Epithelial cell of prostate (primary cell): ENCODE data around the gene TNRC18.
"Not testable (repeated sequence)": the region's sequence is repeated elsewhere in the genome, so short reads cannot be mapped to it uniquely, and the experiment has no call there.

Experiments
- DNase-seq: peaks from one replicate; pipeline ENCODE4 v3.0.0-alpha.2; 2011; ENCODE audit warnings: low read depth, low spot score
- H3K27ac ChIP-seq: fragments of 450-650 bp; 2 replicates; pipeline ENCODE4 v1.5.1; 2017; ENCODE audit warnings: mild to moderate bottlenecking

Gene TNRC18

DNA sequence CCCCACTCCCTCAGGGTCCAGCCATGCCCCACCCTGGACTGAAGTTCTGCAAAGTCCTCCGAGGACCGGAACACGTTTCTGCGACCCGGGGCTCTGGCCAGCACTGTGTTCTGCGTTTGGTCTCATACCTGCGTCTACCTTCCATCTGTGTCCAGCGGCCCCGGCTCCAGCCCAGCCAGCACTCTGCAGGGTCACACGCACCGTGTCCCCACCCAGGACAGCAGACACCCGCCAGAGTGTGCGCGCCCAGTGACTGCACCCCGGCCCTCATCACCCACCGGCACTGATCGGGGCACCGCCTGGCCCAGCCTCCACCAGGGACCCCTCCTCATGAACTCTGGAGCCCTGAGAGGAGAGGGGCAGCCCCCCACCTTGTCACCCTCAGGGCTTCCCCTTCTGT lies 120.6 kb downstream of the TNRC18 start:
- H3K27ac ChIP-seq: no peak overlapping the region
- no peak for DNase-seq

GRCh38 chr7:5302577-5302976 lies 121.1 kb downstream of the TNRC18 start:
- DNase-seq: no peak
- H3K27ac ChIP-seq: no peak overlapping the region

DNA sequence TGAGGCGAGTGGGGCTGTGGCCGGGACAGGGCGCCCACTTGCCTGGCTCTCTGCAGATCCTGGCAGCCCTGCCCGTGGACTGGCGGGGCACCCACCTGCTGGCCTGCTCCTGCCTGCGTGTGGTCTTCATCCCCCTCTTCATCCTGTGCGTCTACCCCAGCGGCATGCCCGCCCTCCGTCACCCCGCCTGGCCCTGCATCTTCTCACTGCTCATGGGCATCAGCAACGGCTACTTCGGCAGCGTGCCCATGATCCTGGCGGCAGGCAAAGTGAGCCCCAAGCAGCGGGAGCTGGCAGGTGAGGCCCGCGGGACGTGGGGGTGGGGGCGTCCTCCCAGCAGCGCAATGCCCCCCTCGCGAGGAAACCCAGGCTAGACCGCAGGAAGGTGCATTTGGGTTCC lies 123.3 kb downstream of the TNRC18 start:
- DNase-seq: no peak
- H3K27ac ChIP-seq: no peak overlapping the region

DNA sequence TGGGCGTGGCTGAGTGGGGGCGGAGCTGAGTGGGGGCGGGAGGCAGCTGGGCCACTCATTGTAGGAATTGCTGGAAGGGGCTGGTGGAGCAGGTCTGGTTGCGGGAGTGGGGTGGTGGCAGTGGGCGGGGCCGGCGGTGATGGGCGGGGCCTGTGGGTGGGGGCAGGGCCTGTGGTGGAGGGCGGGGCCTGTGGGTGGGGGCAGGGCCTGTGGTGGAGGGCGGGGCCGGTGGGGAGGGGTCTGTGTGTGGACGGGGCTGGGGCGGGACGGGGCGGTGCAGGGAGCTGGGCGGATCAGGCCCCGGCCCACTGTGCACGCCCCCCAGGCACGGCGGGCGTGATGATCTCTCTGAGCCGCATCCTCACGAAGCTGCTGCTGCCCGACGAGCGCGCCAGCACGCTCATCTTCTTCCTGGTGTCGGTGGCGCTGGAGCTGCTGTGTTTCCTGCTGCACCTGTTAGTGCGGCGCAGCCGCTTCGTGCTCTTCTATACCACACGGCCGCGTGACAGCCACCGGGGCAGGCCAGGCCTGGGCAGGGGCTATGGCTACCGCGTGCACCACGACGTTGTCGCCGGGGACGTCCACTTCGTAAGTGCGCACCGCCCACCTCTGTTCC lies 126.9 kb downstream of the TNRC18 start:
- H3K27ac ChIP-seq: no peak overlapping the region
- DNase-seq: no peak

DNA sequence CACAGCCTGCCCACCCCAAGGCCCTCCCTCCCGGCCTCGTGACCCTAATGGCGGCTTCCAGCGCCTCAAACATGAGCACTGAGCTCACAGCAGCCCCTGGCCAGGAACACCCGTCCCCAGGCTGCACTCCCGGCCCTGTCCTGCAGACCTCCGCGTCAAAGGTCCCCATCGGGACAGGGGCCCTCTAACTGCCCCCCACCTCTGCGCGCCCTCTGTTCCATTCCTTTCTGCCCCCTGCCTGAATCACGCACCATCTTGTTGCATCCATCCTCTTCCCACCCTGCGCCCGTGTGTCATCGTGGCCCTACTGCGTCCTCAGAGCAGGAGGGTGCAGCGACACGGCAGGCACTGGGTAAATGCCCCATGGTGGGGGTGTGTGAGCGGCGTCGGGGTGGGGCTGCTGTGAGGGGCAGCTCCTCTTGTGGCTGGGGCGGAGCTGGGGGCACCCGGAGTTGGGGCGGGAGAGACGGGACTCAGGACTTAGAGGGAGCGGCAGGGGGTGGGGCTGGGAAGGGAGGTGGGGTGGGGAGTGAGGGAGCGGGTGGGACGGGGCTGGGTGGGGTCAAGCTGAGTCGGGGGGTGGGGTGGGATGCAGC lies 127.5 kb downstream of the TNRC18 start:
- no peak for DNase-seq
- no peak overlapping the region for H3K27ac ChIP-seq

- no peak overlapping the region for H3K27ac ChIP-seq
- no peak for DNase-seq
These were observed 128.3 kb downstream of the TNRC18 start for GRCh38 chr7:5295039-5296014.

DNA sequence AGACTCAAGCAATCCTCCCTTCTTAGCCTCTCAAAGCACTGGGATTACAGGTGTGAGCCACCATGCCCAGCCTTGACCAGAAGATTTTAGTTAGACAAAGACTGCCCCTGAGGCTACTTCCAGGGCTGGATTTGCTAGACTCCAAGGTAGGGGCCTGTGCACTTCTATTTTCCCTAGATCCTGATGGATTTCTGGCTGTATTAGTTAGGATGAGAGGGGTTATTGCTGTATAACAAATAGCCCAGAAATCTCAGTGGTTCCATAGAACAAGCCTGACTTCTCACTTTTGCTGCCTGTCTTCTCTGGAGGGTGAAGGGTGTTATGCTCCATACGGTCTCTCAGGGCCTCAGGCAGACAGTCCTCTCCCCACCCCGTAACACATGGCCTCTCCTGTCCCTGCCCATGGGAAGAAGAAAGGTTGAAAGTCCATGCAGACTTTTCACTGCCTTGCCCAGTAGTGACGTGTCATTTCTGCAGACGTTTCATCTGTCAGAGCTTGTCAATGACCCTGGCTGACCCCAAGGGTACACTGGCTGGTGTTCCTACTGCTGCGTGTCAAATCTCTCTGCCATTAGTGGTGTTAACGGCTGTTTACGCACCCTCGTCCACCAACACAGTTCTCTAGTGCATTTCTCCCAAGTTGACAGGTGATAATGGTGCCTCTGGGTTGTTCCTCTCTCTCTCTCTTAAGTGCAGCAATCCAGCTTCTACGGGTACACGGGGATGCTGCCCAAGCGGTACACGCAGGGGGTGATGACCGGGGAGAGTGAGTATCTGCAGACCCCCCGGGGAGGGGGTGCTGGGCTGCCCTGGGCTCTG lies 129.3 kb downstream of the TNRC18 start:
- DNase-seq: no peak
- no peak overlapping the region for H3K27ac ChIP-seq

DNA sequence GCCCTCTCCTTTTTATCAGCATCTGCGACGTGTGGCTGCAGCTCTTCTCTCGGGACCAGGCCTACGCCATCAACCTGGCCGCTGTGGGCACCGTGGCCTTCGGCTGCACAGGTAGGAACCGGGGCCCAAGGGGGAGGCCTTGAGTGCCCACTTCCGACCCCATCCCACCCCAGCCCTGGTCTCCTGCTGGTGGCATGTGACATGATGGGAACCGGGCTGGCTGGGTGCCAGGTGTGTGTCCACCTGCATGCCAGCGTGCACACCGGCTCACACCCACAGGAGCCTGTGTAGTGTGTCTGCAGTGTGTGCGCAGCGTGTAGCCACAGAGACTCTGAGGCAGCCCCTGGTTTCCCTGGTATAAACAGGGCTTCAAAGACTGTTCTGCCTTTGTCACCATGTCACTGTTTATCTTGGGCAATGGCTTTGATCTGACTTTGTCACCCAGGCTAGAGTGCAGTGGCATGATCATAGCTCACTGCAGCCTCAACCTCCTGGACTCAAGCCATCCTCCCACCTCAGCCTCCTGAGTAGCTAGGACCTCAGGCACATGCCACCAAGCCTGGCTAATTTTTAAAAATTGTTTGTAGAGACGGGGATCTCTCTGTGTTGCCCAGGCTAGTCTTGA lies 131.8 kb downstream of the TNRC18 start:
- DNase-seq, H3K27ac ChIP-seq: not testable (repeated sequence)

DNA sequence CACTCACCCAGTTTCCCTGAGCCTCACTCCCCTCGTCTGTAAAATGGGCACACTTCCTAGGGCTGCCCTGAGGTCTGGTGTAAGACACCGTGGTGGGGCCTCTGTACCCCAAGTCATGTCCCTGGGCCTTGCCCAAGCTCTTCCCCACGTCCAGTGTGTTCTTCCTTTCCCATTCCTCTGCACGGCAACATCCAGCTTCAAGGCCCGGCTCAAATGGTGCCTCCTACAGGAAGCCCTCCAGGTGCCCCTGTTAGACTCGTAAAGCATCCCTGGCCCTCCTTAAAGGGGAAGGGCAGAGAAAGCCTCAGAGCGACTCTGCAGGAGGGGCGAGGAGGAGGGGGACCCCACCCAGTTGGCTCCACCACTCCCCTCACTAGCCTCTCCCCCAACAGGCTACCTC lies 132.3 kb downstream of the TNRC18 start:
- no peak overlapping the region for H3K27ac ChIP-seq
- no peak for DNase-seq

- DNase-seq: no peak
- H3K27ac ChIP-seq: peak overlapping the region; percentile 32
These were observed 134.3 kb downstream of the TNRC18 start for GRCh38 chr7:5289355-5289754.

DNA sequence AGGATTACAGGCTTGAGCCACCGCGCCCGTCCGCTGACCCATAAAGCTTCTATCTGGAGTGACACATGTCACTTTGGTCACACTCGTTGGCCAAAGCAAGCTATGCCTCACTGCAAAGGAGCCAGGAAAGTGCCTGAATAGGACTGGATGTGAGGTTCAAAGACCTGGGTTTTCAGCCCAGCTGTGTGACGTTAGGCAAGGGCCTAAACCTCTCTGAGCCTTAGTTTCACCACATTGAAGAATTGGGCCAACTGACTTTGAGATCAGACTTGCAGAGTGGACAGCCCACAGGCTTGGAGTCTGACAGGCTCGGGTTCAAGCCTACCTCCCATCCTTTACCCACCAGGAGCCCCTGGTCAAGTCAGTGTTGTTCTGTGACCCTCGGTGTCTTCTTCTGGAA lies 135.1 kb downstream of the TNRC18 start:
- H3K27ac ChIP-seq: not testable (repeated sequence)

DNA sequence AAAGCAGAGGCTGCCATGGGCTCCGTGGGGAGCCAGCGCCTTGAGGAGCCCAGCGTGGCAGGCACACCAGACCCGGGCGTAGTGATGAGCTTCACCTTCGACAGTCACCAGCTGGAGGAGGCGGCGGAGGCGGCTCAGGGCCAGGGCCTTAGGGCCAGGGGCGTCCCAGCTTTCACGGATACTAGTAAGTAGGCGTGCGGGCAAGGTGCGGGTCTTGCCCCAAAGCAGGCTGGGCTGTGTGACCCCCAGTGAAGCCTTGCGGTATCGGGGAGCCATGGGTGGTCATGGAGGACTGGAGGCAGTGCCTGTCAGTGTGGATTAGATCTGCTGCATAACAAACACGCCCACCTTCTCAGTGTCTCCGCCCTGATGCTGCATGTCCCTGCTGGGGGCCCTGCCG lies 135.8 kb downstream of the TNRC18 start:
- no peak for DNase-seq
- H3K27ac ChIP-seq: no peak overlapping the region

More for the DNA sequence above, 135.1 kb downstream of the TNRC18 start:
- not testable (repeated sequence) for DNase-seq

DNA sequence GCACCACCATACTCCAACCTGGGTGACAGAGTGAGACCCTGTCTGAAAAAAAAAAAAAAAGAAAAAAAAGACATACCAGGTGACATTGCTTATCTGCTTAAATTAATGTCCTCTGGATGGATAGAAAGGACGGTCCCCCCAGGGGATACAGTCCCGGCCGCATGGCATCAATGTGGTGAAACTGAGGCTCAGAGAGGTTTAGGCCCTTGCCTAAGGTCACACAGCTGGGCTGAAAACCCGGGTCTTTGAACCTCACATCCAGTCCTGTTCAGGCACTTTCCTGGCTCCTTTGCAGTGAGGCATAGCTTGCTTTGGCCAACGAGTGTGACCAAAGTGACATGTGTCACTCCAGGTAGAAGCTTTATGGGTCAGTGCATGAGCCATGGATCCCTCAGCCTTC lies 136.3 kb downstream of the TNRC18 start:
- not testable (repeated sequence) for H3K27ac ChIP-seq, DNase-seq

- no peak for DNase-seq
- no peak overlapping the region for H3K27ac ChIP-seq
These were observed 136.7 kb downstream of the TNRC18 start for GRCh38 chr7:5286933-5287332.

GRCh38 chr7:5284304-5285281 lies 139.0 kb downstream of the TNRC18 start:
- DNase-seq: no peak
- no peak overlapping the region for H3K27ac ChIP-seq

- DNase-seq: no peak
- H3K27ac ChIP-seq: no peak overlapping the region
These were observed 140.0 kb downstream of the TNRC18 start for GRCh38 chr7:5283421-5284303.

DNA sequence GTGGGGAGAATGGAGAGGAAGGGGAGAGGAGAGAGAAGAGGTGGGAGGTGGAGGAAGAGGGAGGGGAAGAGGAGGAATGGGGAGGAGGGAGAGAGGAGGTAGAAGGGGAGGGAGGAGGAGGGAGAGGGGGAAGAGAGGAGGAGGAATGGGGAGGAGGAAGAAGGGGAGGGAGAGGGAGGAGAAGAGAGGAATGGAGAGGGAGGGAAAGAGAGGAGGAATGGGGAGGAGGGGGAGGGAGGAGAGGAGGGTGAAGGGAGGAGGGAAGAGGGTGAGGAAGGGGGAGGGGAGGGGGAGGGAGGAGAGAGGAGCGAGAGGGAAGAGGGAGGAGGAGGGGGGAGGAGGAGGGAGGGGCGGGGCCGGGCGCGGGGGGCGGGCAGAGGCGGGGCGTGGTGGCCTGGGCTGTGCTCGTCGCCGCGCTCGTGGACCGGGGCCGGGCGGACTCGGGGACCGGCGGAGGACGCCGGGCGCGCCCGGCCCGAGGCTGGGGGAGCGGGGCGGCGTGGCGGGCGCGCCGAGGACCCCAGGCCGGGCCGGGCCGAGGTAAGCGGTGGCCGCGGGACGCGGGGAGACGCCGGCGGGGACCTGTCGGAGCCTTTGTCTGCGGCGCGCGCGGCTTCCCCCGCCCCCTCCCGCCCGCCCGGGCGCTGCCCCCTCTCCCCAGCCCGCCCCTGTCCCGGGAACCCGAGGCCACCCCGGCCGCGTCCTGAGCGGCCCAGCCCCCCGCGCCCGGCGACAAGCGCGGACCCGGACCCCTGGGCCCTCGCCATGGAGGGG lies 140.9 kb downstream of the TNRC18 start, which contains the start of gene SLC29A4:
Gene SLC29A4 (plus strand): TSS at position 401 of the 774 bp plus-strand sequence. CDS start 4,874 bp downstream, outside the sequence.
- no peak for DNase-seq
- H3K27ac ChIP-seq: no peak within 1 kb of the TSS
